ENCODE measurements around the gene TENT4B.
"Not testable (repeated sequence)": the region's sequence is repeated elsewhere in the genome, so short reads cannot be mapped to it uniquely, and the experiment has no call there.

TENT4B gene

DNA sequence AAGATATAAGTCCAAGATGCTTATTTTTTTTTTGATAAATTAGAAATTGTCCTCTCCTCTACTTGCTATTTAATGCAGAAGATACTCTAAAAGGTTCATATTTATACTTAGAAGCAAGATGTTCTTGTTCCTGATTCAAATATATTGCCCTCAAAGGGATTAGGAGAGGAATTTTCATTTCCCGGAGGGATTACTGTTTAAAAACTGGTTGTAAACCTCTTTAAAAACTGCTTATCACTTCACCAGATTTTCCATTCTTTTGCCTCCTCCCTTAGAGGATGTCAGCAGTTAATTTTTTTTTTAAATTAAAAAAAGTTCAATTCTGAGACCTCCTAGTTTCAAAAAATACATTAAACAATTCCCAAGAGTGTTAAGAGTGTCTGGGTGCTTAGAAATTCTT, 2.8 kb downstream of the TENT4B start:
- no peak for DNase-seq

- DNase-seq, result no peak
Observed at GRCh38 chr16:50156590-50156989, 3.5 kb downstream of the TENT4B start.

DNA sequence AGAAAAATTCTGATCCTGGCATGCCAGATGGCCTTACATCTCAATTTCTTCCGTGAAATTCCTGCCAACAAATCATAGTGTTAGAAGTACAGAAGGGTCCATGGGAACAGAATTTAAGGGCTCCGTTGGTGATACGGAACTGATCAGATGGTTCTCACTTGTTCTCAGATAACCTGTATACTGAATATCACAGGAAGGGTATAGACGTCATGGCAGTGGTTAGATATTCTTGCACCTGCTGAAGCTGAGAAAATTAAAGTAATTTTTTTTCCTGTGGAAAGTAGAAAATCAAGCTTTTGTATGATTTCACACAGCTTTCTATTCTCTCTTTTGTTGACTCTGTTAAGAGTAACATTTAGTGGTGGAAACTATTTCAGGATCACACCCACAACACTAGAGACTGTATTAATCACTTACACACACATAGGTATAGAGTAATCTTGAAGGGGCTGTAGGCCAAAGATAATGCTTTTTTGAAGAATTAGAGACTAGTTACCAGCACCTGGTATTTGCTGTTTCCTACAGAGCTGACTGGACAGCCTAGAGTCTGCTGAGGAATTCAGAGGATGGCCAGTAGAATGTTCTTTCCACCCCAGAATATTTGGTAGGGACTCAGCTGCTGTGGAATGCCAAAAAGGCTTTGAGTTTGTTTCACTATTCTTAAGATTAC, 7.5 kb downstream of the TENT4B start:
- DNase-seq, result no peak

- DNase-seq, result no peak
Observed at GRCh38 chr16:50161950-50162349, 8.8 kb downstream of the TENT4B start.

DNA sequence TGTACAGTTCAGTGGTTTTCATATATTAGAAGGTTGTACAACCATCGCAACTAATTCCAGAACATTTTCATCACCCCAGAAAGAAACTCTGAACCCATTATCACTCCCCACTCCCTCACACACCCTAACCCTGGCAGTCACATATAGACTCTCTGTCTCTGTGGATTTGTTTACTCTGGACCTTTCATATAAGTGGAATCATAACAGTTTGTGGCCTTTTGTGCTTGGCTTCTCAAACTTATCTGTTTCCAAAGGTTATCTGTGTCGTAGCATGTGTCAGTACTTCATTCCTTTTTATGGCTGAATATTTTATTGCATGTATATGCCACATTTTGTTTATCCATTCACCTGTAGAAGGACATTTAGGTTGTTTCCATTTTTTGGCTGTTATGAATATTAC, 12.4 kb downstream of the TENT4B start:
- DNase-seq, result no peak

DNA sequence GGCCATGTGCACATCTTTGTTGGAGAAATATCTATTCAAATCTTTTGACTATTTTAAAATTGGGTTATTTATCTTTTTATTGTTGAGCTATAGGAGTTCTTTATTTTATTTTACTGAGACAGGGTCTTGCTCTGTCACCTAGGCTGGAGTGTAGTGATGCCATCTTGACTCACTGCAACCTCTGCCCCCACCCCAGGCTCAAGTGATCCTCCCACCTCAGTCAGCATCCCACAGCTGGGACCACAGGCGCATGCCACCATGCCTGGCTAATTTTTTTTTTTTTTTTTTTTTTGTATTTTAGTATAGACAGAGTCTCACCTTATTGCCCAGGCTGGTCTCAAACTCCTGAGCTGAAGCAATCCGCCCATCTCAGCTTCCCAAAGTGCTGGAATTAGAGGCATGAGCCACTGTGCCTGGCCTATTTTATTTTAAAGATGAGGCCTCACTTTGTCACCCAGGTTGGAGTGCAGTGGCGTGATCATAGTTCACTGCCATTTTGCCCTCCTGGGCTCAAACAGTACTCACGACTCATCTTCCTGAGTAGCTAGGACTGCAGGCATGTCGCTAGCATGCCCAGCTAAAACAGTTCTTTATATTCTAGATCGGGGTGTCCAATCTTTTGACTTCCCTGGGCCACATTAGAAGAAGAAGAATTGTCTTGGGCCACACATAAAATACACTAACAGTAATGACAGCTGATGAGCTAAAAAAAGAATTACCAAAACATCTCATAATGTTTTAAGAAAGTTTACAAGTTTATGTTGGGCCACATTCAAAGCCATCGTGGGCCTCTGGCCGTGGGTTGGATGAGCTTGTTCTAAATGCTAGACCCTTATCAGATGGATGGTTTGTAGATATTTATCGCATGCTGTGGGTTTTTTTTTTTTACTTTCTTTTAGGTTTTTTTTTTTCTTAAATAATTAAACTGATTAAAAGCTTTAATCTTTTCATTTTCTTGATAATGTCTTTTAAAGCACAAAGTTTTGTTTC, 13.7 kb downstream of the TENT4B start:
- no peak for DNase-seq

DNA sequence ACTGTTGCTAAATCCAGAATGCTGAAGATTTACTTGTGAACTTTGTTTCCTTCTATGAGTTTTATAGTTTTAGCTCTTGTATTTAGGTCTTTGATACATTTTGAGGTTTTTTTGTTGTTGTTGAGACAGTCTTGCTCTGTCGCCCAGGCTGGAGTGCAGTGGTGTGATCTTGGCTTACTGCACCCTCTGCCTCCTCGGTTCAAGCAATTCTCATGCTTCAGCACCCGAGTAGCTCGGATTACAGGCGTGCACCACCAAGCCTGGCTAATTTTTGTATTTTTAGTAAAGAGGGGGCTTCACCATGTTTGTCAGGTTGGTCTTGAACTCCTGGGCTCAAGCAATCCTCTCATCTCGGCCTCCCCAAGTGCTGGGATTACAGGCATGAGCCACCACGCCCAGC, 14.4 kb downstream of the TENT4B start:
- DNase-seq, result no peak

GRCh38 chr16:50169555-50170096, 16.5 kb downstream of the TENT4B start:
- DNase-seq, result no peak

DNA sequence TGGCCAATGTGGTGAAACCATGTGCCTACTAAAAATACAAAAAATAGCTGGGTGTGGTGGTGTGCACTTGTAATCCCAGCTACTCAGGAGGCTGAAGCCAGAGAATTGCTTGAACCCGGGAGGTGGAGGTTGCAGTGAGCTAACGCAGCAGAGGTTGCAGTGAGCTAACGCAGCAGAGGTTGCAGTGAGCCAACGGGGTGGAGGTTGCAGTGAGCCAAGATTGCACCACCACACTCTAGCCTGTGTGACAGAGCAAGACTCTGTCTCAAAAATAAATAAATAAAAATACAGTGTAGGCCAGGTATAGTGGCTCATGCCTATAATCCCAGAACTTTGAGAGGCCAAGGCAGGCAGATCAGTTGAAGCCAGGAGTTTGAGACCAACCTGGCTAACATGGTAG, 18.7 kb downstream of the TENT4B start:
- not testable (repeated sequence) for DNase-seq

GRCh38 chr16:50172195-50172922, 19.3 kb downstream of the TENT4B start:
- DNase-seq, result no peak

- no peak for DNase-seq
Observed at GRCh38 chr16:50173316-50173715, 20.2 kb downstream of the TENT4B start.

- DNase-seq, result no peak
Observed at GRCh38 chr16:50178491-50178941, 25.4 kb downstream of the TENT4B start.

- no peak for DNase-seq
Observed at GRCh38 chr16:50182441-50182840, 29.3 kb downstream of the TENT4B start.

GRCh38 chr16:50183316-50183715, 30.2 kb downstream of the TENT4B start:
- DNase-seq, result no peak

DNA sequence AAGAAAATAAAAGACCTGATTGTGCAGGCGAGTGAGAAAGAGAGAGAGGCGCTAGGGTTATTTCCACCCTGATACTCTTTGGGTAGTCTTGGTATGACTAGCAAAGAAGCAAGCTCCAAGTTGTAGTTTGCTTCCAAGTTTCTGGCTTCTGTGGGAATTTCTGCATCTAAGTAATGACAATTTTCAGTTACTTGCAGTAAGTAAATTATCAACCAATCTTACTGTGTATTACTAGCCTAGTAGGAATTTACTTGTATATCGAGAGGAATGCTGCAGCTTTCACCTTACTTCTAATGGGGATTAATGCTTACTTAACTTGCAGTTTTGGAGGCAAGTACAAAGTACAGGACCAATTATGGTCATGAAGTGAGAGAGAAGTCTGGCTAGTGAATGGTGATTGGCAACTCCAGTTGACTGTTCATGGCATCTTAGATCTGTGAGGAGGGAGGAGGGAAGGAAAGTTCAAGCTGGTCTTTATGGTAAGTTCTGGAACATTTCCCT, 31.9 kb downstream of the TENT4B start:
- DNase-seq, result no peak

DNA sequence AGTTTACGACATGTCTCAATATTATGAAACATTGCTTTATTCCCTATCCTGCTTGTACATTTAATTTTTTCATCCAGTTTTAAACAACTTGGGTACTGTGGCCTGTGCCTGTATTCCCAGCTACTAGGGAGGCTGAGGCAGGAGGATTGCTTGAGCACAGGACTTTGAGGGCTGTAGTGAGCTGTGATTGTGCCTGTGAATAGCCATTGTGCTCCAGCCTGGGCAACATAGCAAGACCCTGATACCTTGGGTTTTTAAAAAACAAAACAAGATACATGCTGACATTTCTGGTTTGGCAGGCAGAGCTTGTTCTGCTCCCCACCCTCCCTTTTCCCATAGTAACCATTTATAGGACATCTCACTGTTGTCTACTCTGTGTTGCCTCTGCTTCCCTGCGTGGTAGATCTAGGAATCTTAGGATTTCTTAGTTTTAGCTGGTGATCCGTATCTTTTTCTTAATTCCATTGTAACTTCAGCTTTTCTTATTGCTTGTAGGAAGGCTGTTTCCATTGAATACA, 35.6 kb downstream of the TENT4B start:
- no peak for DNase-seq

GRCh38 chr16:50190292-50190691, 37.2 kb downstream of the TENT4B start:
- DNase-seq, result no peak

DNA sequence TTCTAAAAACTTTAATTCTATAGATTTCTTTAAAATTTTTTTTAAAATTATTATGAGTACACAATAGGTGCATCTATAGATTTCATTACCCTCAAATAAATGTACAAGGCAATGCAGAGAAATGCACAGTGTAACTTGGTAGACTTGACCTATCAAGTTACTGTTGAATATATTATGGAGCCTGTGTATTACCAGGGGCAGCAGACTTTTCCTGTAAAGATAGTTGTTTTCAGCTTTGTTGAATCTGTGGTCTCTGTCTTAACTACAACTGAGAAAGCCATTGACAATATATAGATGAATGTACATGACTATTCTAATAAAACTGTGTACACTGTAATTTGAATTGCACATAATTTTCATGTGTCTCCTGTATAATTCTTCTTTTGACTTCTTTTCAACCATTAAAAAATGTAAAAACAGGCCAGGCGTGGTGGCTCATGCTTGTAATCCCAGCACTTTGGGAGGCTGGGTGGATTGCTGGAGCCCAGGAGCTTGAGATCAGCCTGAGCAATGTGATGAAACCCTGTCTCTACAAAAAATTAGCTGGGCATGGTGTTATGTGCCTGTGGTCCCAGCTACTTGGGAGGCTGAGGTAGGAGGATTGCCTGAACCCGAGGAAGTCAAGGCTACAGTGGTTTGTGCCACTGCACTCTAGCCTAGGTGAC, 39.4 kb downstream of the TENT4B start:
- no peak for DNase-seq

GRCh38 chr16:50193594-50193993, 40.5 kb downstream of the TENT4B start:
- no peak for DNase-seq

GRCh38 chr16:50195276-50195675, 42.2 kb downstream of the TENT4B start:
- no peak for DNase-seq

DNA sequence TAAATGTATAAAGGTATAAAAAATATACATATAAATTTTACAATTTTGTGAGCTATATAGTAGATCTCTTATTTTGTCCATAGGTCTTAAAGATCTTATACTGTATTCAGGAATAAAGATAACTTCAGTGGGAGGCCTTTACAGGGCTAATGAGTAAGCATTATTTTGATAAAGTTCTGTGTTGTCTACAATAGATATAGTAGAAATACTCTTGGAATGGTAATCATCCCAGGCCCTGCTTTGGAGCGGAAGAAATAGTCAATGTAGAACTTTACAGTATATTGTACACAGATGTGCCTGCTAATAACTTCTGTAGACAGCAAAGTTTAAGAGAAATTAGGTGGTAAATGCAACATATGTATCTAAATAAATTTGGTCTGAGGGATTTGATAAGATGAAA, 42.6 kb downstream of the TENT4B start:
- DNase-seq, result no peak

GRCh38 chr16:50197582-50197981, 44.5 kb downstream of the TENT4B start:
- DNase-seq, result no peak

Measured in activated CD8-positive, alpha-beta memory T cell treated with anti-CD3 and anti-CD28 coated beads, Interleukin-2, amount 50 U/mL, for 48 hours (primary cell).